ENCODE results near the gene C6orf141.

C6orf141 gene

DNA sequence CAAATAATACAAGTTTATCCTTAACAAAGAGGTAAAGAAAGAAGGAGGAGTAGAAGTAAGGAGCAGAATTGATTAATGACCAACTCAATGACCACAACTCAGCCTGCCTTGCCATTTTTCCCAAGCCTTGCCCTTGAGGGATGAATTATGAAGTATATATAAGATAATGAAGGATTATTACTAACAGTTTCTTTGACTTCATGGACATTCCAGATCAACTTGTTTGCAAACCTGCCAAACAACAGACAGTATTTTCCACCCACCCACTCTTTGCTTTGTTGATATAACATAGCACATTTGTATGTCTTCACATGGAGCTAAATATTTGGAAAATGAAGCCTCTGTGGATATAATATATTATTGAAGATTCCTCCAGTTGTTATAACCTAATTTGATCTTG lies 9.9 kb upstream of the C6orf141 start:
- DNase-seq (ENCODE audit: low read depth): no peak
- no peak overlapping the region for H3K4me3 ChIP-seq (ENCODE audit: low read length)
- TF ChIP-seq, protein P1, sequence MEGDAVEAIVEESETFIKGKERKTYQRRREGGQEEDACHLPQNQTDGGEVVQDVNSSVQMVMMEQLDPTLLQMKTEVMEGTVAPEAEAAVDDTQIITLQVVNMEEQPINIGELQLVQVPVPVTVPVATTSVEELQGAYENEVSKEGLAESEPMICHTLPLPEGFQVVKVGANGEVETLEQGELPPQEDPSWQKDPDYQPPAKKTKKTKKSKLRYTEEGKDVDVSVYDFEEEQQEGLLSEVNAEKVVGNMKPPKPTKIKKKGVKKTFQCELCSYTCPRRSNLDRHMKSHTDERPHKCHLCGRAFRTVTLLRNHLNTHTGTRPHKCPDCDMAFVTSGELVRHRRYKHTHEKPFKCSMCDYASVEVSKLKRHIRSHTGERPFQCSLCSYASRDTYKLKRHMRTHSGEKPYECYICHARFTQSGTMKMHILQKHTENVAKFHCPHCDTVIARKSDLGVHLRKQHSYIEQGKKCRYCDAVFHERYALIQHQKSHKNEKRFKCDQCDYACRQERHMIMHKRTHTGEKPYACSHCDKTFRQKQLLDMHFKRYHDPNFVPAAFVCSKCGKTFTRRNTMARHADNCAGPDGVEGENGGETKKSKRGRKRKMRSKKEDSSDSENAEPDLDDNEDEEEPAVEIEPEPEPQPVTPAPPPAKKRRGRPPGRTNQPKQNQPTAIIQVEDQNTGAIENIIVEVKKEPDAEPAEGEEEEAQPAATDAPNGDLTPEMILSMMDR (conservative IDR thresholded peaks at IDR 0.05; ENCODE audit: low read length): no peak

DNA sequence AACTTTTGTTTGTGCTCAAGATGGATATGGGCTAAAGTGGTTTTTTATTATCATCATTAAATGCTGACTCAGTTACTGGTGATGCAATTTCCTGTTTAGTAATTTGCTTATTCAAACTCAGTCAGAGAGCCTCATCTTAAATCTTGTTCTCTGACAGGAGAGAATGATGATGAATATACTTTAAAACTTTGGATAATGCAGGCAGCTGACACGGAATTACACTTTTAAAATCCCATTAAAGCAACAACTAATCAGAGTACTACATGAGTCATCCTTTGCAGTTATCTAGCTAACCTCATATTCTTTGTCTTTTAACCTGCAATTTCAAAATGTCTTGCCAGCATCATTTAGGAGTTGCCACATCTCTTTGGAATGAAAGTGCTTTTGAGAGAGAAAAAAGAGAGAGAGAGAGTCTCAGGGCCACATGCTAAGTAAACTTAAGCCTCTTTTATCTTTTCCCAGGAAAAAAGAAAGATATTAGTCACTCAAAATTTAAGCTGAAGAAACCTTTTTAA lies 9.2 kb upstream of the C6orf141 start:
- DNase-seq (ENCODE audit: low read depth): peak; percentile 64
- no peak overlapping the region for H3K4me3 ChIP-seq (ENCODE audit: low read length)
- TF ChIP-seq, protein P1 (conservative IDR thresholded peaks at IDR 0.05; ENCODE audit: low read length): no peak

DNA sequence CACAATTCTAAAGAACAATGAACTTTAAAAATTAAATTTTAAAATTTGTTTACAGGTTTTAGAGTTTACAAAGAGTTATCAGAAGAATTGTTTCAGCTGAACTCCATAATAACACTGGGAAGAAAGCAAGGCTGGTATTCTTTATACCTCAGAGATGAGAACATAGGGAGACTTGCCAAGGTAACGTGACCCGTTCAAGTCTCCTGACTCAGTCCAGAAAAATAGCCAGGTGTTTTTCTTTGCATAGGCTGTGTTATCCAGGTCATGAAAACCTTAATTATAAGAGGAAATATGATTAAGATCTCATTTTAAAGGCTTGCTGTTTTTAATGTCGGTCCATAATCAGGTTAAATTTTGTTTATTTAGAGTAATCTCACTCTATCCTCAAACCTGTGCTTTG lies 8.5 kb upstream of the C6orf141 start:
- TF ChIP-seq, protein P1 (conservative IDR thresholded peaks at IDR 0.05; ENCODE audit: low read length): no peak
- no peak overlapping the region for H3K4me3 ChIP-seq (ENCODE audit: low read length)
- no peak for DNase-seq (ENCODE audit: low read depth)

DNA sequence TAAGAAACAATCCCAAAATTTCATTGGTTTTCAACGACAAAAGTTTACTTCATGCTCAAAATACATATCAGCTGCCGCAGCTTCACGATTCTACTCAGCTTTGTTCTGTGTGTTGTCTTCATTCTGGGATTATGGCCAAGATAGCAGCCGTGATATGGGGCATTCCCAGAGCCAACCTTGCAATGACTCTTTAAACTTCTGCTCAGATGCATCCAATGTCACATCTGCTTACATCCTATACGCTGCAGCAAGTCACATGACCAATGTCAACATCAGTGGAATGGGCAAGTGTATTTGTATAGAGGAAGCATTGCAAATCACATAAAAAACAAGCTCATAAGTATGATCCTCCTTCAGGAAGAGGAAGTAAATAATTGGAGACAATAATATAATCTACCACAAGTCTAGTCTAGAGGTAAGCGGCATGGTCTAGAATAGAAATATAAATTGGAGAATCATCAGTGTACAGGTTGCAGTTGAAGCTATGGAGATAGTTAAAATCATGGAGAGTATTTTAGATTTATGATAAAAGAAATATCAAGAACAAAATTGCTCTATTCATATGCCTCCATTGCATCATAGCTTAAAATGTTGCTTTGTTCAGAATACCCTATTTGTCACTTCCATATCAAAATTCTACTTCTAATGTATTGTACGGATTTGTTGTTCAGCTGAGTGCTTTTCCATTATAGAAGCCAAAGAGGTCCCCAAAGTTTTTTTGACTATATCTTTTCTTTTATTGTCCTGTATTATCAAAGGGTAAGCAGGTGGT lies 7.2 kb upstream of the C6orf141 start:
- TF ChIP-seq, protein P1 (conservative IDR thresholded peaks at IDR 0.05; ENCODE audit: low read length): no peak
- DNase-seq (ENCODE audit: low read depth): no peak
- H3K4me3 ChIP-seq (ENCODE audit: low read length): no peak overlapping the region

DNA sequence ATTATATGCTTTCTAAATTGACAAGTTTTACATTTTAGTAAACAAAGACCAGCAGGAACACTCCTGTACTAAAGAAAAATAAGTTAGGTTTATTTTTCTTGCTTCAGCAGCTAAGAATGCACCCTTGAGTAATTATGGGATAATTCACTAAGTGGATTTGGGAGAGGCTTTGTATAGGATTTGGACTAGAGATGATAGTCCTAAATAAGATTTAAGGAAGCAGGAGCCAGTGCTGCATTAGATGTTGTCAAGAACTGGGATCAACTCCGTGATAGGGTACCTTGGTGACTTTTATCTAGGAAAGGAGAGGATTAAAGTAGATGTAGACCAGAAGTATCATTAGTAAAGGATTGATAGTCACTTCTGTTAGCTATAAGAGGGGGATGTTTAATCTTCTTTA lies 4.1 kb upstream of the C6orf141 start:
- no peak for DNase-seq (ENCODE audit: low read depth)
- no peak overlapping the region for H3K4me3 ChIP-seq (ENCODE audit: low read length)
- TF ChIP-seq, protein P1 (conservative IDR thresholded peaks at IDR 0.05; ENCODE audit: low read length): no peak

DNA sequence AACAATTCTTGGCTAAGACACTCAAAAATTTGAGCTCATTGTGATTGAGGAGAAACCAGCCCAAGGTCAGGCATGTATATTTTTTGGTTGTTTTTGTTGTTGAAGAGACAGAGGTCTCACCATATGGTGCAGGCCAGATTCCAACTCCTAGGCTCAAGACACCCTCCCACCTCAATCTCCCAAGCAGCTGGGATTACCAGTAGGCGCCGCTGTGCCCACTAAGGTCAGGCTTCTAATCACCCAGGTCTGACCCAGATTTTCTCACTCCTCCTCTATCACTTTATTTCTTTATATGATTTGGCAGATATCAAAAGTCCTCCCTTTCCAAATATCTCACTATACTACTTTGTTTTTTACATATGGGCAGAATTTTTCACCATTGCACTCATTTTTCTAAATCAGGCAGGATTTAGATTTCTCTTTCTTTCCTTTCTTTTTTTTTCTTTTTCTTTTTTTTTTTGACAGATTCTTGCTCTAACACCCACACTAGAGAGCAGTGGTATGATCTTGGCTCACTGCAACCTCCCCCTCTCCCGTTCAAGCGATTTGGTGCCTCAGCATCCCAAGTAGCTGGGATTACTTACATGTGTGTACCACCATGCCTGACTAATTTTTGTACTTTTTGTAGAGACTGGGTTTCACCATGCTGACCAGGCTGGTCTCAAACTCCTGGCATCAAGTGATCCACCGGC lies 1.7 kb upstream of the C6orf141 start:
- TF ChIP-seq, protein P1 (conservative IDR thresholded peaks at IDR 0.05; ENCODE audit: low read length): no peak
- no peak overlapping the region for H3K4me3 ChIP-seq (ENCODE audit: low read length)
- no peak for DNase-seq (ENCODE audit: low read depth)

All from AG10803 (cell line).